GM18517 (cell line): ENCODE measurements around the gene MAP2K3.

Source experiments
- ATAC-seq: cut with Tn5 transposase; IDR thresholded peaks from one replicate; pipeline ENCODE4 v1.9.1; 2021; ENCODE audit warnings: mild to moderate bottlenecking, moderate library complexity; ENCODE audit not compliant: unreplicated experiment

MAP2K3 gene

DNA sequence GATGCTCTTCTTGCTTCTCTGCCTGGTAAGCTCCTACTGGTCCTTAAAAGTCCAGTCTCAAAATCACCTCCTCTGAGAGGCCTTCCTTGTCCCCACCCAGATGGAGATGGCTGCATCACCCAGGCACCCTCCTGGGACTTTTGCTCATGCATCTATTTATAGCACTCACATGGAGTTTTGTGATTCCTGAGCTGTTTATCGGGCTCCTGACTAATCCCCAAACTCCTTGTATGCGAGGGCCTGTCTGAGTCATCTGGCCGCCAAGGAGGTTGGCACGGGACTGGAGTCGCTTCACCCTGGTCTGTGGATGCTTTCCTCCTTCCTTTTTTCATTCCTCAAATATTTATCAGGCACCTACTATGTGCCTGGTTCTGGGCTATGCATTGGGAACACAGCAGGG is 2.3 kb upstream of the MAP2K3 start:
- ATAC-seq: no peak

DNA sequence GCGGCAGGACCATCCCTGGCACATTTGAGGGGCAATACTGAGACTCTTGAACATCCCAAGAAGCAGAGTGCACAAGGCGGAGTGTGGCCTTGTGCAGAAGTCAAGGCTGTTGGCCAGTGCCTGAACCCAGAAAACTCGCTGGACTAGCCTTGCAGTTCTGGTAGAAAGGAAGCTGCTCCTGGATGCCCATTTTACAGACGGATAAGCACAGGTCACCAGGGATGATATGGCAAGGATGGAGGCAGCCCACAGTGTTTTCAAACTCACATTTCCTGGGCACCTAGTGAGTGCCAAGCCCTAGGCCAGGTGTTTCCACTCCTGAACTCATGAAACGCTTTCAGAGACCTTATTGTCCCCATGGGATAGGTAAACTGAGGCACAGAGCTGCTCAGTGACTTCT is 1.7 kb upstream of the MAP2K3 start:
- no peak for ATAC-seq

DNA sequence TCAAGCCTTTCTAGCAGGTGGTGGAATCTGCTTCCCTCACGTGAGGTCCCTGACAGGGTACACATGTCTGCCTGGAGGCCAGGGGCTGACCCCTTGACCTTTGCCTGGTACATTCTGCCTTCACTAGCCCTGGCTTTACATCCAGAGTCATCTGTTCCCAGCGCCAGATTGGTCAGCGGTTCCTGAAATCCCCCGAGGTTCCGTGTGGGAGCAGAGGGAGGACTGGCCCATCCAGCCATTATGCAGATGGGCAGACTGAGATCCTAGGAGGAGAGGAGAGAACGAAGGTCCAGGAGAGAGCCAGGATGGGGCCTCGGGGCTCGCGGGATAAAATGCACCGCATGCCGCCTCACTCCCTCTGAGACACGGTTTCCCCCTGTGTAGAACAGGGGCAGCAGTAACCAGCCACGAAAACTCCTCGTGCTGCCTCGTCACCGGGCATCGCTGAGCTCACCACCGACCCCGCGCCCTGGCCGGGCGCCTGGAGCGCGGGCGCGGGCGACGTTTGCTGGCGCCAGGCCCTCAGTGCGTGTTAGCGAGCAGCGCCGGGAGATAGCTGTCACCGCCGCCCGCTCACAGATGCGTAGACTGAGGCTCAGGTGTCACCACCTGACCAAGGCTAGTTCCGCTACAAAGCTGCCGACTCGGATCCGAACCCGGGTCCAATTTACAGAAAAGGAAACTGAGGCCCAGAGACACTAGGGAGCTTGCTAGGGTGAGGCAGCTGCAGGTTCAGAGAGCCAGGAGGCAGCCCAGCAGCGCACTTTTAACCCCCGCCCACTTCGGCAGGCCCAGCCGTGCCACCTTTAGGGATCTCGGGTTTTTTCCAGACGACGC is 811 bp upstream of the MAP2K3 start:
- peak; percentile 9 for ATAC-seq

DNA sequence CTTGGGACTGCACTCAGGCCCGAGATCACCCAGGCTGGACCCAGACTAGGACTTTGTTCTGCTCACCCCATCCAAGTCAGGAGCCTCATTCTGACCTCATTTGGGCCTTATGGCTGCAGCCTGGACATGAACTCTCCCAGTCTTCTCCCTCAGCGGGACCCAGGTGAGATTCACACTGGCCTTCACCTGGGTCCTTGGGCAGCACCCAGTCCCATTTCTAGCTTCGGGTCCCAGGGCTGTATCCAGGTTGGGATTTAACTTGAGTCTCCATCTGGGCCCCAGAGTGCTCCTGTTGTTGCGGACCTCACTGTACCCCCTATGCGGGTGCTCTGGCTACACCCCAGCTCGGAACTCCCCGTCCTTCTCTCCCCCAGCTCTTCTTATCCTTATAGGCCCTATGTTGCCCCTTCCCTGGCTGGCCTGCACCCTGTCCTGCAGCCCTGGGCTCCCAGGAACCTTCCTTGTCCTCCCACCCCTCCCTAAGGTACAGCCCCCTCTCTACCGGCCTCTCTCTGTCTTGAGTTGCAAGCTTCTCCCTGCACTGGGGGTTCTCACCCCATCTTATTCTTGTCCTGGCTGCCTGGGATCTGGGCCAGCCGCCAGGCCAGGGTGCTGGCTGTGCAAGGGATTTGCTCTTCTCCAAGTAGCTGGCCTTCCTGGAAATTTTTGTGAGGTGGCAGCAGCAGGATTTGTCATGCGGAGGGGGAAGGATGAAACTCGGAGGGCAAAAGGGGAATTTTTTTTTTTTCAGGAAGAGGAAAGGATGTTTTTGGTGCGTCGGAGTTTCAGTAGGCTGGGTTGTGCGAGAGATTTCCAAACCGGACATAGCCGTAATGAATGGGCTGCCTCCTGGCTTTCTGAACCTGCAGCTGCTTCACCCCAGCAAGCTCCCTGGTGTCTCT is 904 bp downstream of the MAP2K3 start:
- ATAC-seq: no peak

DNA sequence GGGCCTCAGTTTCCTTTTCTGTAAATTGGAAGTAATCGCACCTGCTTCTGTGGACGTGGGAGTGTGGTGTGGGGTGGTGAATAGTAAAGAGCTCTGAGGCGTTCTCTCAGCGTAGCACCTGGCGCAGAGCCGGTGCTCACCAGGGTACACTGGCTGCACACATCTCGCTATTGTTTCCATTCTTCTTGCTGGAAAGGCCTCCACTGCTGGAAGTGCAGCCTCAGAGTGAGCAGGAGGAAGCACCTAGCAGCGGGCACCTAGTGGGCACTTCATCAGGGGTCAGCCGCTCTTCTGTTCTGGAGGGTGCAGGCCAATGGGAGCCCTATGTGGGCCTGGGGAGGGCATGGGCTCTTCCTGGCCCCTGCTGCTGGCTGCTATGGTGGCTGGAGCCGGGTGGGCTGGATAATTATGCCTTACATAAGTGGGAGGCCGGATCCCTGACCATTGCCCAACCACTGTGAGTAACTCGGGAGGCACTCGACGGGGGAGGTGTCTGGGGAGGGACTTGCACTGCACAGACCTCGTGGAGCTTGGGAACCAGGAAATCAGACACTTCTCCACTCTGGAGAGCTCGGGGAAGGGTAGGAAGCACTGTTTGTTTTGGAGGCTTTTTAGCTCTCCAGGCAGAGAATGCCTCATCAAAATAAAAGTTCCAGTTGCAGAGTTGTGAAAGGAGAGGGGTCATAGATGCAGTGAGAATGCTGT is 1.7 kb downstream of the MAP2K3 start:
- ATAC-seq: no peak

DNA sequence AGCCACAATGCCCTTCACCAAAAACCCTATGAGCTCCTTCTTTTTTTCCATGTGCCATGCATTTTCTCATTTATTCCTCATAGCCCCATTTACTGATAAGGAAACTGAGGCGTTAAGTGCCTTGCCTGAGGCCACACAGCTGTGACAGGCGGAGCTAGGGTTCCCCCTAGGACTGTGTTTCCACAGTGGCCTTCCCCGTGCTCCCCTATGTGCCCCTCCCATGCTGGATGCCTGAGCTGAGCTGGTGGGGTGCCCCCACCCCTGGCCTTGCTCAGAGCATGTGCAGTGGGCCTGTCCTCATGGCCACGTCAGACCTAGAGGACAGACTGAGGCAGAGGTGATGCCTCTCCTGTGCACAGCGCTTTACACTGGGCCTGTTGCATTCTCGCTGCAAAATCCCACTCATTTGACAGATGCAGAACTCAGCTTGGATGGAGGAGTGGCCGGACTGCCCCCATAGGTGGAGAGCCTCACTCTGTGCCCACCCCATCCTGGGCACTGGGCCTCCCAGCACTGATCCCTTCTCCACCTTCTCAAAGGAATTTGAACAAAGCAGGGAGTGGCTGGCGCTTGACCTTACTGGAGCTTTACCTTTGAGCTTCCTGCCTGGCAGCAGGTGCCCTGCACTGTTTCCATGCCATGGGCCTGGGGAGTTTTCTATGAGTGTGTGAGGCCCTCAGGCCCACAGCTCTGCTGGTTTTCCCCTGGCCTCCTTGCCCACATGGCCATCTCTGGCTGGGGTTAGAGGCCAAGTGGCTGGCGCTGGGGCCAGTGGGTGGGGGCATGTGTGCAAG is 2.6 kb downstream of the MAP2K3 start:
- ATAC-seq: peak; percentile 0

DNA sequence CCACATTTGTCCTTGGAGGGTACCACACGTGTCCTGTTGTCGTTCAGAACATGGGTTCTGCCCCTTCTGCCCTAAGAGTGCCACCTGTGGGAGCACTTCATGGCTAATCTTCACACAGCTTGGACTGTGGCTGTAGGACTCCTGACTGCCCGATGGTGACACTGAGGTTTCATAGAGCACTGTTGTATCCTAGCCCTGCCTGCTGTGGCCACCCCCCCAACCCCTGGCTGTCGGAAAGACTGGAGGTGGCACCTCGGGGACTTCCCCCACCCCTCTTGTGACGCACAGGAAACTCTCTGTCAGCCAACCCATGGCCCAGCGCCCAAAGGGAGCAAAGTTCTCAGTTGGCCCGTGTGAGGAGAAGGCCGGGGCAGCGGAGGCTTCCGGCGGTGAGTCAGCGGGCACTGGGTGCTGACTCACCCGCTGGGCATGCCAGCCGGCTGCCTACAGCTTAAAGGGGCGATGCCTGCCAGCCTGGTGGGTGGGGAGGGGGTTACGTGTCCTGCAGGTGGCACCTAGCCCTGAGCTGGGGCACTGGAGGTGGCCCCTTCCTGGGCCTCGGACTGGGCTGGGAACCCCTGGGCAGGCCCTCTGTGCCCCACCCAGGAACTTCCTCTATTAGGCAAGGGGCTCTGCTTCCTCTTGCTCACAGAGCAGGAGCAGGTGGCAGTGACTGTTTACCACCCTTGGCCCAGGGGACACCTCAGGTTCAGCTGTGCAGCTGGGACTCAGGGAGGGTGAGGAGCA is 3.4 kb downstream of the MAP2K3 start:
- ATAC-seq: peak; percentile 38

DNA sequence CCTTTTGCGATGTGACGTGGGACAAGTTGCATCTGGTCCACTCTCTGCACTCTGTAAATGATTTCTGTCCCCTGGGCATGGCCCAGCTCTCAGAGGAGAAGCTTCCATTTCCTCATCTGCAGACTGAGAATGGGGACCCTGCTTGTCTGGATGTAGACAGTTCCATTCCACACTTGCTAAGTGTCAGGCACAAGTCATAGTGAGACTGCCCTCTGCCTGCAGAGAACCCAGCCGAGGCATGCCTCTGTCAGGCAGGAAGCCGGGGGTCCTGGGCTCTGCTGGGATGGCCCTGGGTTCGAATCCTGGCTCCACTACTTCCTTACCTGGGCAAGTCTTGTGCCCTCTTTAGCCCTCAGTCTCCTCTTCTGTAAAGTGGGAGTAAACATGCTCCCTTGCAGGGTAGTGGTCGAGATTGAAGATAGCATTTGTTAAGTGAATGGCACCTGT is 4.1 kb downstream of the MAP2K3 start:
- peak; percentile 8 for ATAC-seq

DNA sequence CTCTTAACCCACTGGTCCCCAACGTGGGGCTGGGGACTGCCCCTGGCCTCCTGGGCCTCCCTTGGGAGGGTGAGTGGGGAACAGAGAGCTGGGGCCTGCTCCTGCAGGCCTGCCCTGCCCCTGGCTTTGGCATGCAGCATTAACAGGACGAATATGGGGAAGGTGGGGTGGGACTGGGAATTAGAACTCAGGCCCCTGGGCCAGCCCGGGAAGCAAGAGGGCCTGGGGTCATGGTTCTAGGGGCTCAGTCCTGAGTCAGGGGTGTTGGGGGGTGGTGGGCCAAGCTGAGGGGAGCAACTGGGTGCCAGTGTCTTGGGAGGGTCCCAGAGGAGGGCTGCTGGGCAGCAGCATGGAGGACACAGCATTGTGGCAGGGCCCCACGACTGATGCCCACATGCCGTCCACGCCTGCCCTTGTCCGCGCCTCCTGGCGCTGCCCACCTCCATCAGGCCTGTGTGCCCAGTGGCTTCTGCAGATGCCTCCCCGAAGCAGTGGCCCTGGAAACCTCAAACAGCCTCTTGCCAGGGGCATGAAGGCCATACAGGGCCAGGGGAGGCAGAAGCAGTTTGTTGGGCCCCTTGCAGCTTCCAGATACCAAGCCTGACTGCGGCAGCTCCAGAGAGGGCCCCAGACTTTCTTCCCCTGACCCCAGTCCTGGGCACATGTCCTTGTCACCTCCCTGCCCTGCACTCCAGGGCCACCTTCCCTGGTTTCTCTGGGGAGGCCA is 4.8 kb downstream of the MAP2K3 start:
- no peak for ATAC-seq

DNA sequence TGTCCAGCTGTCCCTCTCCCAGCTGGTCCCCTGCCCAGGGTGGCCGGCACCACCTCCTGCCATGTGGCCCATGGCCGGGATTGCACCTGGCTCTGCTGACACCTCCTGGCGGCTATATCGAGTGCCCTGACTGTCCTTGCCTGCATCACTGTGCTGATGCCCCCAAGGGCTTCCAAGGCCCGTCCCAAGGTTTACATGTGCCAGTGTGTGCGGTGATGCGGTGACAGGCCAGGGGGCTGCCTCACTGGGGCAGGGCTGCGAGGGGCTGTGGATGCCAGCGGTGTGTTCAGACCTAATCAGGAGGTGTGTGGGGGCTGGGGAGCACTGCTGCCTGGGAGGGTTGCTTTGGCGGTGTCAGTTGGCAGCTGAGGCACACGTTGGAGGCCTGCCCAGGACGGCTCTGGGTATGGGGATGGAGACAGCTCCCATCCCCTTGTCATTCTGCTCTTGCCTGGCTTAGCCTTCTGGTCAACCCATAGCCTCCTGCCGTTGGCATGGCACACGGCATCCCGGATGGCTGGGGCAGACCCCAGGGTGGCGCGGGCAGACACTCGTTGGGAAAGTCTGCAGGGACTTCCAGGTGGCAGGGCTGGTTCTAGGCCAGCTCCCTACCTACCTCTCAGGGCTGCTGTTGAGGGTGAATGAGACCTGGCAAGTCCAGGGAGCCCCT is 5.5 kb downstream of the MAP2K3 start:
- ATAC-seq: no peak

DNA sequence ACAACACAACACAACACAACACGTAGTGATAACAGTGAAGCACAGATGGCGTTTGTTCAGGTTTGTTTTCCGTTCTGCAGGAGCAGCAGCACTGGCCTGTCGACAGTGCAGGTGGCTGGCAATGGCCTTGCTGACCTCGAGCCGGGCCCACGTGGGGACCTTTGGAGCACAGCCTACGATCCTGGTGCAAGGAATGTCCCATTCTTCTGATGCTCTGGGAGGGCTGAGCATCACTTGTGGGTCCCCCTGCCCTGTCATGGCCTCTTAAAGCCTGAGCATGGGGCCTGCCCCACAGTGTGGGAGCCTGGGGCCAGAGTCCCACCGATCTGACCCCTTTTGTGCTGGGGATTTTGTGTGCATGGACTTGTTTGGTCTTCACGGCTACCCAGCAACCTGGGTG is 6.8 kb downstream of the MAP2K3 start:
- no peak for ATAC-seq

DNA sequence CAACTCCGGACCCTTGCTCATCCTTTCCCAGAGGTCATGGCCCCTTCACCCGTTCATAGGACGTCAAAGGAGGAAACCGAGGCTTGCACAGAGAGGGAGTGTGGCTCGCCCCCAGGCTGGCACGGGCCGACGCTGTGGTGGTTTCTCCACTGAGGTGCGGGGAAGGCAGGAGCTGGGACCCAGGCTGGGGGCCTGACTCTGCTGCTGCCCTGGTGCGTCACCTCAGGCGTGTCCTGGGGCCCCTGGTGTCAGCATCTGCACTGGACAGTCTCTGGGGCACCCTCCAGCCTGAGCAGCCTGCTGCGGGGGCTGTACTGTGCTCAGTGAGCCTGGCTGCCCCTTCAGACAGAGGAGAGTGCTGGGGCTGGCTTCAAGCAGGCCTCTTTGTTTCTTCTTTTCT is 7.4 kb downstream of the MAP2K3 start:
- ATAC-seq: no peak

DNA sequence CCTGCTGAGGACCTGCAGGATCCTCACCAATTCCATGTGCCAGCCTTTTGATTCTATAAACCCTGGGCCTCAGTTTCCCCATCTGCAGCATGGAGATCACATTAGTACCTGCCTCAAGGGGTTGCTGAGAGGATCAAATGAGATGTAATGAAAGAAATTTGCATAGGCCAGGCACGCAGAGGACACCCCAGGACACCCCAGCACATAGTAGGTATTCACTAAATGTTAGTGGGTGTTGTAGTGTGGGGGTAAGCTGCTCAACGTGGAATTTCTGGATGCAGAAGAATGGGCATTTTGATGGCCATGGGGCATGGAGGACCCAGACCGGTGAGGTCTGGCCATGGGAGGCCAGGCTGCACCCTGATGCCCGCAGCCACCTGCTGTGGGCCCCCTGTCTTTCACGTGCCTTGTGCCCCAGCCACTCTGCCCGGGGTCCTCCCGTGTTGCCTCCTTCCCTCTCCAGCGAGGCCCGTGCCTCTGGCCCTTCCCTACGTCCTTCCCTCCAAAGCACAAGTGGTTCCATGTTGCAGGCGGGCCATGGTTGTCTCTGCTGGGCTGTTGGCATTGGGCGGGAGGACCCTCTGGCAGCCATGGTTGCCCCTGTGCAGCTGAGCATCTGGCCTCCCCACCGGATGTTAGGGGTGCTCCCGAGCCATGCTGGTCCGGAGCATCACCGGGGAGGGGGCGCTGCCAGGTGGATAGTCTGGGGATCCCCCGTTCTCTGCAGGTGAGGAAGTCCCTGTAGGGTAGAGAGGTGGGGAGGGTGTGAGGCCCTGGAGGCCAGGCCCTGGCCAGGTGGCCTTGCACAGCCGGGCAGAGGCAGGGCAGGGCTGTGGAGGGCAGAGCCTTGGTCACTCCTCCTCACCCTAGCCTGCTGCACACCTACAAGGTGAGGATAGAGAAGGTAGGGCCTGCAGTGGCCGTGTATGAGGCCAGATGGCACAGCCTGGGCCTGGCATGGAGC is 8.6 kb downstream of the MAP2K3 start:
- ATAC-seq: no peak

DNA sequence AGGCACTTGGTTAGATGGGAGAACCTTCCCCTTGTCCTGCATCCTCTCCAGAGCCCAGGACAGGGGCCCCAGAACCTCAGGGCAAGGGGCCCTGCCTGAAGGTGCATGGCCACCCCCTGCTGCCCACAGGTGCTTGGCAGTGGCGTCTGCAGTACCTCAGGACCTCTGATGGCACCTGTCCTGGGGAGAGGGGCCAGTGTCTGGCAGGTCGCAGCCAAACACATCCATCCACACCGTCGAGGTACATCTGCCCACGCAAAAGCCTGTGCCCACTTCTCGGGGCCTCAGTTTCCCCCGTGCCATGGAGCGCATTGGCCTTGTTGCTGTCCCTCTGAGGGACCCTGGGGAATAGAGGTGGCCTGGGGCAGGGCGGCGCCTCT is 9.3 kb downstream of the MAP2K3 start:
- ATAC-seq: no peak

DNA sequence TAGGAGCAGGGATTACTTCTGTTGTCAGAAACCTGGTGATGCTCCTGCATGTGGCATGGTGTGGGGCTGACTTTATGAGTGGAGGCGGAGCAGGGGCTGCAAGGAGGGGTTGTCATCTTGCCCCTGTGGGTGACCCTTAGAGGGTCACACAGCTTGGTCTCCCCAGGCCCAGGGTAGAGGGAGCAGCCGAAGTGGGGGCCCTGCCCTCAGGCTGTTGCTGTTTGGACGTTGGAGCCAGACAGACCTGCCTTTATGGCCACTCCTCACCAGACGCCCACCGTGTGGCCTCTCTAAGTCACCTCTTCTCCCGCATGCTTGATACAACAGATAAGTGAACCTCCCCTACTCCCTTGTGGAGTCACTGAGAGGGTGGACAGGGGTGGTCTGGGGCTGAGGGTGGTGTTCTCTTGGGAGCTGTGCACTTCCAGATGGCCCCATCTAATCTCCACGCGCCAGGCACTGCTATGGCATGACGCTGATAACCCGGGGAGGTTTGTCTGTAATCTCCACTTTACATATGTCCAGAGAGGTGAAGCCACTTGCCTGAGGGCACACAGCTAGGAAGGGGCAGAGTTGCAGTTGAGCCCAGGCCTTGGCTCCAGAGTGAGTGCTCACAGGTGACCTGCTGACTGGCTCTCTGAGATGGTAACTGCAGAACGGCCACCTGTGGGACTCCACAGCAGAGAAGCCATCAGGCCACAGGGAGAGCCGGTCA is 10.0 kb downstream of the MAP2K3 start:
- ATAC-seq: no peak

DNA sequence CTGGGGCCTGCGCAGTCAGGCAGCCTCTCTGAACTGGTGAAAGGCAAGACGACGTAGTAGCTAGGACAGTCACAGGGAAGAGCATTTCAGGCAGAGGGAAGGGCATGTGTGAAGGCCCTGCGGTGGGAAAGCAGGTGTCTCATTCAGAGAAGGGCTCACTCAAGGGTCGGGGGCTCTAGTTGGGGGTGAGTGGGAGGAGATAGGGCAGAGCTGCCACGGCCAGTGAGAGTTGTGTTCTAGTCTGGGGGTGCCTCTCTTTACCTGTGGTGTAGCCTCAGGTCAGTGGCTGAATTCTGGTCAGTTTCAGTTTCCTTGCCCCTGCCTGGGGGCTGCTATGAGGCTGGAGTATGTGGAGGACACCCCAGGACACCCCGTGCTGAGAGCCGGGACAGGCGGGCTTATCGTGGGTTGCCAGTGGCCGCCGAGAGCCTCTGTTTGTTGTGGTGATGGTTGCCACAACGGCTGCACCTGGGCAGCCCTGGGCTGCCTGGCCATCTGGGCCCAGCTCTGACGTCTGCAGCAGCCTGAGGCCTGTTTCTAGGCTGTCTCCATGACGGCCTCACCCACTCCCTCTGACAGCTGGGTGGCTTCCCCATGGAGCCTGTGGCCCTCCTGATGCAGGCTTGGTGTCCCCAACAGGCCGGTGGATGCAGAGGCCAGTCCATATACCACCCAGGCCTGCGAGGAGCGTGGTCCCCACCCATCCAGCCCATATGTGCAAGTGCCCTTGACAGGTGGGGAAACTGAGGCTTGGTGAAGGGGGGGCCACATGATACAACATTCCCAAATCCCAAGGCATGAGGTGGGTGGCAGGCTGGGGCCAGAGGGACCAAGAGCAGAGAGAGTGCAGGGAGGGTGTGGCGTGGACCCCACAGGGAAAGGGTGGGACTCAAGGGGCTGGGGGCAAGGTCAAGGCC is 10.8 kb downstream of the MAP2K3 start:
- ATAC-seq: no peak
